Measurements from ENCODE around the gene OSTN.

OSTN gene

GRCh38 chr3:191296041-191296541 is 97.0 kb downstream of the OSTN start:
- Histone ChIP-seq H3K4me3 (IDR thresholded peaks at IDR 0.05; ENCODE audit: insufficient read depth, low read depth, low read length) (peak overlapping the region; percentile 33), H3K4me2 (peak overlapping the region; percentile 75), H4K20me1 (ENCODE audit: insufficient read depth) (no peaks in the 10 kb centered on the region), H2AFZ (ENCODE audit: low read depth) (peak overlapping the region; percentile 39; the same call in 1 of the 2 replicates), H3K4me1 (ENCODE audit: low read depth, poor library complexity, severe bottlenecking) (peaks cover 79% of the 10 kb centered on the region), H3K27ac (peak overlapping the region; percentile 59), H3K79me2 (ENCODE audit: insufficient read depth, low read depth) (no peaks in the 10 kb centered on the region), H3K36me3 (ENCODE audit: insufficient read depth) (no peaks in the 10 kb centered on the region), H3K27me3 (ENCODE audit: insufficient read depth, low read depth) (no peaks in the 10 kb centered on the region), H3K9ac (peak overlapping the region; percentile 16; the same call in 1 of the 2 replicates)
- TF ChIP-seq, protein P1, sequence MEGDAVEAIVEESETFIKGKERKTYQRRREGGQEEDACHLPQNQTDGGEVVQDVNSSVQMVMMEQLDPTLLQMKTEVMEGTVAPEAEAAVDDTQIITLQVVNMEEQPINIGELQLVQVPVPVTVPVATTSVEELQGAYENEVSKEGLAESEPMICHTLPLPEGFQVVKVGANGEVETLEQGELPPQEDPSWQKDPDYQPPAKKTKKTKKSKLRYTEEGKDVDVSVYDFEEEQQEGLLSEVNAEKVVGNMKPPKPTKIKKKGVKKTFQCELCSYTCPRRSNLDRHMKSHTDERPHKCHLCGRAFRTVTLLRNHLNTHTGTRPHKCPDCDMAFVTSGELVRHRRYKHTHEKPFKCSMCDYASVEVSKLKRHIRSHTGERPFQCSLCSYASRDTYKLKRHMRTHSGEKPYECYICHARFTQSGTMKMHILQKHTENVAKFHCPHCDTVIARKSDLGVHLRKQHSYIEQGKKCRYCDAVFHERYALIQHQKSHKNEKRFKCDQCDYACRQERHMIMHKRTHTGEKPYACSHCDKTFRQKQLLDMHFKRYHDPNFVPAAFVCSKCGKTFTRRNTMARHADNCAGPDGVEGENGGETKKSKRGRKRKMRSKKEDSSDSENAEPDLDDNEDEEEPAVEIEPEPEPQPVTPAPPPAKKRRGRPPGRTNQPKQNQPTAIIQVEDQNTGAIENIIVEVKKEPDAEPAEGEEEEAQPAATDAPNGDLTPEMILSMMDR (conservative IDR thresholded peaks at IDR 0.05; ENCODE audit: low read depth, low read length): no peak

GRCh38 chr3:191298846-191299245 is 99.8 kb downstream of the OSTN start:
- Histone ChIP-seq H4K20me1 (ENCODE audit: insufficient read depth) (no peaks in the 10 kb centered on the region), H3K4me3 (IDR thresholded peaks at IDR 0.05; ENCODE audit: insufficient read depth, low read depth, low read length) (no peak overlapping the region), H3K27ac (no peak overlapping the region), H3K9ac (no peak overlapping the region), H3K4me1 (ENCODE audit: low read depth, poor library complexity, severe bottlenecking) (peaks cover 79% of the 10 kb centered on the region), H2AFZ (ENCODE audit: low read depth) (no peak overlapping the region), H3K4me2 (no peak overlapping the region), H3K79me2 (ENCODE audit: insufficient read depth, low read depth) (no peaks in the 10 kb centered on the region), H3K27me3 (ENCODE audit: insufficient read depth, low read depth) (no peaks in the 10 kb centered on the region), H3K36me3 (ENCODE audit: insufficient read depth) (no peaks in the 10 kb centered on the region)
- TF ChIP-seq, protein P1 (conservative IDR thresholded peaks at IDR 0.05; ENCODE audit: low read depth, low read length): no peak

DNA sequence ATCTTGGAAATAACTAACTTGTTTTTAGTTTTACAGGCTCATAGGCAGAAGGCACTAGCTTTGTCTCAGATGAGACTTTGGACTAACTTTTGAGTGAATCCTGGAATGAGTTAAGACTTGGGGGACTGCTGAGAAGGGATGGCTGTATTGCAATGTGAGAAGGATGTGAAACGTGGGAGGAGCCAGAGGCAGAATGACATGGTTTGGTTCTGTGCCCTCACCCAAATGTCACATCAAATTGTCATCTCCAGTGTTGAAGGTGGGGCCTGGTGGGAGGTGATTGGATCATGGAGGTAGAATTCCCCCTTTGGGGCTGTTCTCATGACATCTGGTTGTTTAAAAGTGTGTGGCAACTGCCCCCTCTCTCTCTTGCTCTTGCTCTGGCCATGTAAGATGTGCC is 101.4 kb downstream of the OSTN start:
- peak overlapping the region; percentile 27; the same call in 1 of the 2 replicates for H2AFZ ChIP-seq (ENCODE audit: low read depth)
- no peak overlapping the region for H3K4me3 ChIP-seq (IDR thresholded peaks at IDR 0.05; ENCODE audit: insufficient read depth, low read depth, low read length)
- H3K27ac ChIP-seq: peak overlapping the region; percentile 24; the same call in 1 of the 2 replicates
- H3K27me3 ChIP-seq (ENCODE audit: insufficient read depth, low read depth): no peaks in the 10 kb centered on the region
- H3K4me1 ChIP-seq (ENCODE audit: low read depth, poor library complexity, severe bottlenecking): peaks cover 64% of the 10 kb centered on the region
- H3K79me2 ChIP-seq (ENCODE audit: insufficient read depth, low read depth): no peaks in the 10 kb centered on the region
- H3K4me2 ChIP-seq: peak overlapping the region; percentile 90
- TF ChIP-seq, protein P1 (conservative IDR thresholded peaks at IDR 0.05; ENCODE audit: low read depth, low read length): no peak
- H4K20me1 ChIP-seq (ENCODE audit: insufficient read depth): no peaks in the 10 kb centered on the region
- H3K36me3 ChIP-seq (ENCODE audit: insufficient read depth): no peaks in the 10 kb centered on the region
- no peak overlapping the region for H3K9ac ChIP-seq

- no peaks in the 10 kb centered on the region for H3K36me3 ChIP-seq (ENCODE audit: insufficient read depth)
- peaks cover 58% of the 10 kb centered on the region for H3K4me1 ChIP-seq (ENCODE audit: low read depth, poor library complexity, severe bottlenecking)
- H4K20me1 ChIP-seq (ENCODE audit: insufficient read depth): no peaks in the 10 kb centered on the region
- peak overlapping the region; percentile 90 for H3K4me2 ChIP-seq
- H3K27ac ChIP-seq: peak overlapping the region; percentile 24; the same call in 1 of the 2 replicates
- TF ChIP-seq, protein P1 (conservative IDR thresholded peaks at IDR 0.05; ENCODE audit: low read depth, low read length): no peak
- no peak overlapping the region for H3K4me3 ChIP-seq (IDR thresholded peaks at IDR 0.05; ENCODE audit: insufficient read depth, low read depth, low read length)
- H2AFZ ChIP-seq (ENCODE audit: low read depth): no peak overlapping the region
- no peaks in the 10 kb centered on the region for H3K27me3 ChIP-seq (ENCODE audit: insufficient read depth, low read depth)
- no peak overlapping the region for H3K9ac ChIP-seq
- no peaks in the 10 kb centered on the region for H3K79me2 ChIP-seq (ENCODE audit: insufficient read depth, low read depth)
Measured at GRCh38 chr3:191301017-191301416, 102.0 kb downstream of the OSTN start.

Measured in KMS-11 (cell line).